CD4-positive, alpha-beta memory T cell (primary cell): ENCODE results near the gene MRPL23. TPM values are rescaled to one million over a fixed set of nuclear protein-coding genes. Genes with fewer than 3 reads are reported as not detected.

Source experiments
- CTCF ChIA-PET: fragments of 350-600 bp; sonication (Branson Sonifier 250); formaldehyde crosslinking; loops from one replicate; lab custom pipeline; 2021; ENCODE audit warnings: inconsistent platforms; ENCODE audit not compliant: partially characterized antibody; lab: Charles Lee
- POLR2A ChIA-PET: fragments of 350-600 bp; sonication (Branson Sonifier 250); formaldehyde crosslinking; loops from one replicate; lab custom pipeline; 2021; ENCODE audit not compliant: partially characterized antibody; lab: Charles Lee
- DNase-seq, 5 donors: peaks; one replicate each; pipeline versions ENCODE4 v3.0.0 to v3.0.0-alpha.2; 2020 to 2022; ENCODE audit warnings: mixed read lengths in 1 of 5
- H3K27ac ChIP-seq: one replicate; pipeline ENCODE4 v1.7.0; 2013; ENCODE audit warnings: low read depth, low read length
- H3K27me3 ChIP-seq: 2 replicates; pipeline ENCODE4 v1.7.0; 2013; ENCODE audit warnings: mild to moderate bottlenecking, low read length, moderate library complexity; ENCODE audit not compliant: insufficient read depth
- H3K36me3 ChIP-seq: 2 replicates; pipeline ENCODE4 v1.7.0; 2013; ENCODE audit warnings: mild to moderate bottlenecking, low read length, moderate library complexity; ENCODE audit not compliant: insufficient read depth
- H3K4me1 ChIP-seq: 2 replicates; pipeline ENCODE4 v1.7.0; 2013; ENCODE audit warnings: mild to moderate bottlenecking, low read length, moderate library complexity; ENCODE audit not compliant: insufficient read depth
- H3K4me3 ChIP-seq, 2 donors: one replicate each; pipeline ENCODE4 v1.7.0; 2013; ENCODE audit warnings: low read length in 2 of 2, mild to moderate bottlenecking in 1 of 2
- H3K9me3 ChIP-seq, 2 donors: one replicate each; pipeline ENCODE4 v1.7.0; 2013; ENCODE audit warnings: low read length in 2 of 2, control low read depth in 1 of 2; ENCODE audit not compliant: control insufficient read depth in 1 of 2
- H3K27ac Mint-ChIP-seq, 7 donors: one replicate each; pipeline ENCODE4 v1.8.0; 2020 to 2021; ENCODE audit warnings: mixed read lengths in 7 of 7, mild to moderate bottlenecking in 6 of 7, inconsistent platforms in 3 of 7, moderate library complexity in 3 of 7
- H3K27me3 Mint-ChIP-seq, 2 donors: one replicate each; pipeline ENCODE4 v1.8.0; 2020 to 2021; ENCODE audit warnings: mixed read lengths in 2 of 2
- H3K36me3 Mint-ChIP-seq, 2 donors: one replicate each; pipeline ENCODE4 v1.8.0; 2020 to 2021; ENCODE audit warnings: mixed read lengths in 2 of 2, inconsistent platforms in 1 of 2, mild to moderate bottlenecking in 1 of 2
- H3K4me1 Mint-ChIP-seq, 4 donors: one replicate each; pipeline ENCODE4 v1.8.0; 2020 to 2021; ENCODE audit warnings: mixed read lengths in 4 of 4, mild to moderate bottlenecking in 1 of 4
- H3K4me3 Mint-ChIP-seq, 8 donors: one replicate each; pipeline ENCODE4 v1.8.0; 2020 to 2021; ENCODE audit warnings: mixed read lengths in 8 of 8, mild to moderate bottlenecking in 7 of 8, moderate library complexity in 6 of 8, inconsistent platforms in 3 of 8
- H3K9me3 Mint-ChIP-seq, 8 donors: one replicate each; pipeline ENCODE4 v1.8.0; 2020 to 2021; ENCODE audit warnings: mixed read lengths in 8 of 8, mild to moderate bottlenecking in 5 of 8, inconsistent platforms in 3 of 8, moderate library complexity in 1 of 8
- intact Hi-C: fragments of 100-400 bp; cut with micrococcal nuclease; formaldehyde crosslinking; loops from one replicate; pipeline ENCODE4 v1.15.1; 2023
- polyA plus RNA-seq, 2 donors: library from polyadenylated mRNA; unstranded; fragments of 300-500 nt; fragmentation: Illumina TruSeq; gene quantifications; one replicate each; pipeline ENCODE4 v1.2.3, GENCODE V29; 2021
- total RNA-seq, 2 experiments: library from RNA; stranded (reverse); gene quantifications; one replicate each; pipeline ENCODE4 v1.2.3, GENCODE V29; 2021

MRPL23 gene
- total and polyA plus RNA-seq, 4 experiments from 2014 or later = 15.2 to 51.0 (median 44.9) TPM

- Histone ChIP-seq H3K9me3 (no peaks in the 10 kb centered on the region), H3K27me3 (no peaks in the 10 kb centered on the region), H3K4me3 (no peak overlapping the region), H3K4me1 (no peaks in the 10 kb centered on the region), H3K36me3 (no peaks in the 10 kb centered on the region), H3K27ac (no peak overlapping the region)
- Mint-ChIP-seq H3K27ac (no peak overlapping the region), H3K36me3 (no peaks in the 10 kb centered on the region), H3K27me3 (peaks cover 1 to 2% of the 10 kb centered on the region in 2 donors), H3K9me3 (no peaks in the 10 kb centered on the region), H3K4me1 (peaks cover 2 to 6% (median 5%) of the 10 kb centered on the region in 4 donors), H3K4me3 (no peak overlapping the region)
- intact Hi-C loops = no loop called here
- ChIA-PET POLR2A (interaction anchor here (0.5 kb wide), 1 partner anchor 22 kb away, joined by 4 read pairs; no protein-coding TSS in a partner anchor), CTCF (no interaction called here)
- peak in 1 of 5 donors; percentile 17 for DNase-seq
Measured at GRCh38 chr11:1935156-1936071, 11.7 kb upstream of the MRPL23 start.

- intact Hi-C loops = no loop called here
- H3K27ac Mint-ChIP-seq = no peak overlapping the region
- POLR2A ChIA-PET = no interaction called here
Measured at GRCh38 chr11:1936072-1936780, 10.9 kb upstream of the MRPL23 start.

DNA sequence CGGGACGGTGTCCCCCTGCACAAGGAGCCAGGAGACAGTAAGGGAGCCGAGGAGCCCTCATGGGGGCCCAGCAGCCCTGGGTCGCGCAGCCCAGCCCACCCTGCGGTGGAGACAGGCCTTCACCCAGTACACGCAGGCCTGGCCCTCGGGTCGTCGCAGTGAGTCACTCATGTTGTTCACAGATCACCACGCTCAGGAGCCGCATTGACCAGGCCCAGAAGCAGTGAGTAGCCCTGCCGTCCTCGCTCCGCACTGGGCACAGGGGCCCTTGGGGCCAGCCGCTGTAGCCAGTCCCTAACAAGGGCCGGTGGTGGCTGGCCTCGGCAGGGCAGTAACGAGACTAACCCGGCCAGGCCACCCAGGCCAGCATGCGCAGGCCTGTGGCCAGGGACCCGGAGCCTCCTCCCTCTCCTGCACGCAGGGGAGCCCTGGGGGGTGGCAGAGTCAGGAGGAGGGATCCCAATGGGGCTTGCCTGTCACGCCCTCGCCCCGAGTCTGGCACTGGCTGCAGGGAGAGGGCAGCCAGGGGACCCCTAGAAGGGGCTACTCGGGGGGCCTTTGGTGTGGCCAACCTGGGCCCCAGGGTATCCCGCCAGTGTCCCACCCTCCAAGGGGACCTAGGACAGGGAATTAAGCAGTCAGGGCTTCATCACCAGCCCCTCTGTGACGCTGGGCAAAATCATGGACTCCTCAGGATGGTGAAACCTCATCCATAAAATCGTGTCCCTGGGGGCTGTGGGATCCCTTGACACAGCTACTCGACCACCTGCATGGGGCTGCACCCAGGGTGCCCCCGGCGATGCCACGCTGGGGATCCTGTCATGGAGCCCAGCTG is 10.1 kb upstream of the MRPL23 start:
- H3K27ac ChIP-seq = no peak overlapping the region
- intact Hi-C loops = no loop called here
- H3K4me3 ChIP-seq = no peak overlapping the region
- H3K9me3 ChIP-seq = no peaks in the 10 kb centered on the region
- H3K9me3 Mint-ChIP-seq = no peaks in the 10 kb centered on the region
- peak in 1 of 5 donors; percentile 27 for DNase-seq
- no peaks in the 10 kb centered on the region for H3K36me3 Mint-ChIP-seq
- no peak overlapping the region for H3K4me3 Mint-ChIP-seq
- H3K27me3 Mint-ChIP-seq = no peaks in the 10 kb centered on the region
- ChIA-PET CTCF (interaction anchor here (0.8 to 1.1 kb wide), 2 partner anchors 104 to 243 kb away, joined by 3 read pairs; no protein-coding TSS in a partner anchor), POLR2A (no interaction called here)
- peaks cover 0 to 4% (median 3%) of the 10 kb centered on the region in 4 donors for H3K4me1 Mint-ChIP-seq
- no peaks in the 10 kb centered on the region for H3K4me1 ChIP-seq
- H3K27me3 ChIP-seq = no peaks in the 10 kb centered on the region
- H3K36me3 ChIP-seq = no peaks in the 10 kb centered on the region
- H3K27ac Mint-ChIP-seq = no peak overlapping the region

More at GRCh38 chr11:1936072-1936780, 10.9 kb upstream of the MRPL23 start:
- no peaks in the 10 kb centered on the region for H3K27me3 ChIP-seq
- Mint-ChIP-seq H3K9me3 (no peaks in the 10 kb centered on the region), H3K36me3 (no peaks in the 10 kb centered on the region), H3K4me3 (no peak overlapping the region), H3K4me1 (peaks cover 0 to 5% (median 3%) of the 10 kb centered on the region in 4 donors), H3K27me3 (peaks cover 0 to 2% of the 10 kb centered on the region in 2 donors)
- no peaks in the 10 kb centered on the region for H3K9me3 ChIP-seq
- peak in 1 of 5 donors; percentile 19 for DNase-seq
- H3K4me1 ChIP-seq = no peaks in the 10 kb centered on the region
- CTCF ChIA-PET = no interaction called here
- no peak overlapping the region for H3K4me3 ChIP-seq
- no peak overlapping the region for H3K27ac ChIP-seq
- H3K36me3 ChIP-seq = no peaks in the 10 kb centered on the region

- Mint-ChIP-seq H3K36me3 (no peaks in the 10 kb centered on the region), H3K9me3 (no peaks in the 10 kb centered on the region), H3K27ac (no peak overlapping the region), H3K4me3 (no peak overlapping the region), H3K27me3 (no peaks in the 10 kb centered on the region), H3K4me1 (peaks cover 0 to 11% (median 2%) of the 10 kb centered on the region in 4 donors)
- intact Hi-C loops = no loop called here
- Histone ChIP-seq H3K27ac (no peak overlapping the region), H3K4me1 (no peaks in the 10 kb centered on the region), H3K27me3 (no peaks in the 10 kb centered on the region), H3K4me3 (no peak overlapping the region), H3K36me3 (no peaks in the 10 kb centered on the region), H3K9me3 (no peaks in the 10 kb centered on the region)
- peak in 1 of 5 donors; percentile 9 for DNase-seq
- ChIA-PET POLR2A (no interaction called here), CTCF (interaction anchor here (0.8 to 1.1 kb wide), 2 partner anchors 105 to 244 kb away, joined by 3 read pairs; no protein-coding TSS in a partner anchor)
Measured at GRCh38 chr11:1937616-1938342, 9.4 kb upstream of the MRPL23 start.

DNA sequence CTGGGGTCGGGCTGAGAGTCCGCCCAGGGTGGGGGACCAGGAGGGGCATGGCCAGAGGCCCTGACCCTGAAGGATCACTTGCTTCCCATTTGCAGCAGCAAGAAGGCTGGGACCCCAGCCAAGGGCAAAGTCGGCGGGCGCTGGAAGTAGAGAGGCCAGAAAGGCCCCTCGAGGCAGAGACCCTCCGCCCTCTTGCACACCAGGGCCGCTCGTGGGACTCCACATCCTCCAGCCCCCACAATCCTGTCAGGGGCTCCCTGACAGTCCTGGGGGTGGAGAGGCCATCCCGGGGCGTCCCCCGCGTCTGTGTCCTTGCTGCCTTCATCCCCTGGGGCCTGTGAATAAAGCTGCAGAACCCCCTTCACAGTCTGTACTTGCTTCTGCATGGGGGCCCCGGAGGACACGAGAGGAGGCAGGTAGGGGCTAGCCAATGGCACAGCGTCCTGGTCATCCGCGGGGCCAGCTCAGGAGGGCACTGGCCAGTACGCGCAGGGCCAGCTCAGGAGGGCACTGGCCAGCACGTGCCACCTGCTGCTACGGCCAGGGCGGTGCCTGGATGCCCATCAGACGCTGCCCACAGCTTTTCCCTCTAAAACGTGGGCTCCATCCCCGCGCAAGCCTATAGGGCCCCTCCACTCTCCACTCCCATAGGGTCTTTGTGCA is 8.7 kb upstream of the MRPL23 start:
- intact Hi-C loops = loop anchor here (1.0 kb wide), 1 partner anchor 23 kb away; no protein-coding TSS in a partner anchor
- Mint-ChIP-seq H3K27me3 (no peaks in the 10 kb centered on the region), H3K4me1 (peaks cover 0 to 11% (median 2%) of the 10 kb centered on the region in 4 donors), H3K27ac (no peak overlapping the region), H3K36me3 (no peaks in the 10 kb centered on the region), H3K4me3 (no peak overlapping the region), H3K9me3 (no peaks in the 10 kb centered on the region)
- H3K4me1 ChIP-seq = no peaks in the 10 kb centered on the region
- no peaks in the 10 kb centered on the region for H3K9me3 ChIP-seq
- no peak overlapping the region for H3K27ac ChIP-seq
- CTCF ChIA-PET = no interaction called here
- no peak overlapping the region for H3K4me3 ChIP-seq
- POLR2A ChIA-PET = no interaction called here
- H3K36me3 ChIP-seq = no peaks in the 10 kb centered on the region
- peak in 1 of 5 donors; percentile 30 for DNase-seq
- H3K27me3 ChIP-seq = no peaks in the 10 kb centered on the region

GRCh38 chr11:1939006-1939625 is 8.0 kb upstream of the MRPL23 start:
- H3K4me1 ChIP-seq = no peaks in the 10 kb centered on the region
- H3K27me3 ChIP-seq = no peaks in the 10 kb centered on the region
- intact Hi-C loops = loop anchor here (1.0 kb wide), 1 partner anchor 24 kb away; no protein-coding TSS in a partner anchor
- no peaks in the 10 kb centered on the region for H3K36me3 ChIP-seq
- ChIA-PET POLR2A (no interaction called here), CTCF (no interaction called here)
- Mint-ChIP-seq H3K9me3 (no peaks in the 10 kb centered on the region), H3K36me3 (no peaks in the 10 kb centered on the region), H3K4me1 (peaks cover 1 to 11% (median 5%) of the 10 kb centered on the region in 4 donors), H3K27me3 (no peaks in the 10 kb centered on the region), H3K27ac (no peak overlapping the region), H3K4me3 (peak overlapping the region in 1 of 8 donors; percentile 10)
- no peak overlapping the region for H3K4me3 ChIP-seq
- no peaks in the 10 kb centered on the region for H3K9me3 ChIP-seq
- DNase-seq = peak in 1 of 5 donors; percentile 8
- H3K27ac ChIP-seq = no peak overlapping the region
